Tibial nerve (tissue), 3 donors: ENCODE data around the gene NAA40.

Experiments used
- CTCF ChIP-seq, 5 experiments: fragments of 200-600 bp in 3 of 5; fragments of 450-650 bp in 2 of 5; sonication (generic) in 3 of 5; IDR thresholded peaks; one replicate each; pipeline ENCODE4 v1.5.1; 2016 to 2019; ENCODE audit warnings: antibody characterized with exemption in 5 of 5, mild to moderate bottlenecking in 3 of 5, moderate library complexity in 2 of 5
- POLR2A ChIP-seq, 2 donors: fragments of 450-650 bp; IDR thresholded peaks; one replicate each; pipeline ENCODE4 v1.6.1; 2017; ENCODE audit warnings: antibody characterized with exemption in 2 of 2, mild to moderate bottlenecking in 2 of 2, moderate library complexity in 2 of 2

- TF ChIP-seq CTCF (IDR thresholded peaks at IDR 0.05) (no peak), POLR2A (IDR thresholded peaks at IDR 0.05) (no peak)
These were observed 67.6 kb downstream of the NAA40 start for GRCh38 chr11:64006398-64006797.
